Type B pancreatic cell (in vitro differentiated cells): ENCODE data around the gene NOL6. TPM values are rescaled to one million over a fixed set of nuclear protein-coding genes. Genes with fewer than 3 reads are reported as not detected.

Source experiments
- DNase-seq: peaks from one replicate; pipeline ENCODE4 v3.0.0; 2021; ENCODE audit warnings: mixed read lengths; ENCODE audit not compliant: unreplicated experiment; ENCODE audit errors: extremely low spot score
- H3K27ac Mint-ChIP-seq: 2 replicates; pipeline ENCODE4 v1.8.0; 2021; ENCODE audit warnings: mild to moderate bottlenecking, mixed read lengths
- H3K27me3 Mint-ChIP-seq: 2 replicates; pipeline ENCODE4 v1.8.0; 2021; ENCODE audit warnings: mixed read lengths
- H3K36me3 Mint-ChIP-seq: 2 replicates; pipeline ENCODE4 v1.8.0; 2021; ENCODE audit warnings: mixed read lengths
- H3K4me1 Mint-ChIP-seq: one replicate; pipeline ENCODE4 v1.8.0; 2021; ENCODE audit warnings: mixed read lengths; ENCODE audit not compliant: unreplicated experiment
- H3K4me3 Mint-ChIP-seq: 2 replicates; pipeline ENCODE4 v1.8.0; 2021; ENCODE audit warnings: mild to moderate bottlenecking, mixed read lengths
- H3K9me3 Mint-ChIP-seq: 2 replicates; pipeline ENCODE4 v1.8.0; 2021; ENCODE audit warnings: mixed read lengths
- CTCF ChIP-seq: fragments of 200-600 bp; sonication (generic); conservative IDR thresholded peaks from 2 replicates; pipeline ENCODE4 v1.5.0; 2021; ENCODE audit warnings: antibody characterized with exemption, mild to moderate bottlenecking
- total RNA-seq: library from RNA; stranded (reverse); gene quantifications from 2 replicates; pipeline ENCODE4 v1.2.1, GENCODE V29; 2021; ENCODE audit warnings: low replicate concordance

The NOL6 gene
- total RNA-seq, 1 donor from 2014 or later = 39.2 TPM

- no peak for TF ChIP-seq CTCF
- Mint-ChIP-seq H3K27me3 (no peaks in the 10 kb centered on the region), H3K36me3 (no peaks in the 10 kb centered on the region), H3K4me3 (no peak overlapping the region), H3K4me1 (peaks cover 19% of the 10 kb centered on the region), H3K27ac (no peak overlapping the region), H3K9me3 (no peaks in the 10 kb centered on the region)
- DNase-seq = no peak
Observed at GRCh38 chr9:33435821-33436277, 37.9 kb downstream of the NOL6 start.

- no peak for TF ChIP-seq CTCF
- Mint-ChIP-seq H3K9me3 (no peaks in the 10 kb centered on the region), H3K27ac (no peak overlapping the region), H3K36me3 (no peaks in the 10 kb centered on the region), H3K27me3 (no peaks in the 10 kb centered on the region), H3K4me3 (no peak overlapping the region), H3K4me1 (peaks cover 9% of the 10 kb centered on the region)
- no peak for DNase-seq
Observed at GRCh38 chr9:33434317-33435105, 39.2 kb downstream of the NOL6 start.

GRCh38 chr9:33433871-33434270, 39.9 kb downstream of the NOL6 start:
- no peaks in the 10 kb centered on the region for H3K9me3 Mint-ChIP-seq
- H3K36me3 Mint-ChIP-seq = no peaks in the 10 kb centered on the region

GRCh38 chr9:33431420-33431819, 42.3 kb downstream of the NOL6 start:
- TF ChIP-seq CTCF = no peak
- Mint-ChIP-seq H3K27ac (no peak overlapping the region), H3K27me3 (no peaks in the 10 kb centered on the region), H3K9me3 (no peaks in the 10 kb centered on the region), H3K4me3 (no peak overlapping the region), H3K36me3 (no peaks in the 10 kb centered on the region), H3K4me1 (peaks cover 4% of the 10 kb centered on the region)
- DNase-seq = no peak

More at GRCh38 chr9:33433871-33434270, 39.9 kb downstream of the NOL6 start:
- no peak overlapping the region for H3K27ac Mint-ChIP-seq
- no peak for TF ChIP-seq CTCF
- no peaks in the 10 kb centered on the region for H3K27me3 Mint-ChIP-seq
- DNase-seq = no peak
- H3K4me1 Mint-ChIP-seq = peaks cover 5% of the 10 kb centered on the region
- H3K4me3 Mint-ChIP-seq = no peak overlapping the region

- Mint-ChIP-seq H3K4me3 (no peak overlapping the region), H3K27me3 (no peaks in the 10 kb centered on the region), H3K27ac (no peak overlapping the region), H3K9me3 (no peaks in the 10 kb centered on the region), H3K4me1 (peaks cover 4% of the 10 kb centered on the region), H3K36me3 (no peaks in the 10 kb centered on the region)
- TF ChIP-seq CTCF = no peak
- DNase-seq = no peak
Observed at GRCh38 chr9:33430942-33431341, 42.8 kb downstream of the NOL6 start.
